HEK293T (cell line): ENCODE measurements around the gene SH3BP5.

Experiments used
- ARNT ChIP-seq: fragments of 450-650 bp; IDR thresholded peaks from 2 replicates; pipeline ENCODE4 v1.6.1; 2017; ENCODE audit warnings: mild to moderate bottlenecking
- BHLHE40 ChIP-seq: fragments of 450-650 bp; IDR thresholded peaks from 2 replicates; pipeline ENCODE4 v1.6.1; 2016; ENCODE audit warnings: mild to moderate bottlenecking, moderate library complexity, borderline replicate concordance
- CTBP1 ChIP-seq: fragments of 450-650 bp; IDR thresholded peaks from 2 replicates; pipeline ENCODE4 v1.6.1; 2016; ENCODE audit warnings: borderline replicate concordance
- FOXA1 ChIP-seq: fragments of 450-650 bp; IDR thresholded peaks from 2 replicates; pipeline ENCODE4 v1.6.1; 2016; ENCODE audit warnings: mild to moderate bottlenecking
- FOXM1 ChIP-seq: fragments of 450-650 bp; IDR thresholded peaks from 2 replicates; pipeline ENCODE4 v1.6.1; 2017; ENCODE audit warnings: mild to moderate bottlenecking, borderline replicate concordance
- HDGF ChIP-seq: fragments of 450-650 bp; IDR thresholded peaks from 2 replicates; pipeline ENCODE4 v1.6.1; 2017; ENCODE audit warnings: antibody characterized with exemption, borderline replicate concordance
- L3MBTL2 ChIP-seq: fragments of 450-650 bp; conservative IDR thresholded peaks from 2 replicates; pipeline ENCODE4 v1.6.1; 2016; ENCODE audit warnings: mild to moderate bottlenecking
- NFRKB ChIP-seq: fragments of 450-650 bp; IDR thresholded peaks from 2 replicates; pipeline ENCODE4 v1.6.1; 2016; ENCODE audit warnings: mild to moderate bottlenecking, moderate library complexity
- PKNOX1 ChIP-seq: fragments of 450-650 bp; IDR thresholded peaks from 2 replicates; pipeline ENCODE4 v1.6.1; 2016
- SUZ12 ChIP-seq: fragments of 450-650 bp; IDR thresholded peaks from 2 replicates; pipeline ENCODE4 v1.6.1; 2016; ENCODE audit warnings: mild to moderate bottlenecking
- TARDBP ChIP-seq: fragments of 450-650 bp; IDR thresholded peaks from 2 replicates; pipeline ENCODE4 v1.6.1; 2016
- ZNF384 ChIP-seq: fragments of 450-650 bp; IDR thresholded peaks from 2 replicates; pipeline ENCODE4 v1.6.1; 2016

- TF ChIP-seq L3MBTL2, result no peak
- no peak for TF ChIP-seq FOXA1
- TF ChIP-seq FOXM1, result no peak
- no peak for TF ChIP-seq BHLHE40
- no peak for TF ChIP-seq ZNF384
- no peak for TF ChIP-seq SUZ12
- TF ChIP-seq HDGF, result no peak
- no peak for TF ChIP-seq NFRKB
- TF ChIP-seq CTBP1, result no peak
- no peak for TF ChIP-seq ARNT
- TF ChIP-seq PKNOX1, result no peak
- no peak for TF ChIP-seq TARDBP
Measured at GRCh38 chr3:15279205-15279604, 53.2 kb downstream of the SH3BP5 start.
